Subcutaneous adipose tissue (tissue), 4 donors: ENCODE measurements around the gene MLPH. TPM values are rescaled to one million over a fixed set of nuclear protein-coding genes. Genes with fewer than 3 reads are reported as not detected.

Experiments used
- total RNA-seq, 4 donors: library from RNA; depleted of rRNA; stranded (reverse); fragments of >200 nt; gene quantifications; one replicate each; pipeline ENCODE4 v1.1.0, GENCODE V29; 2016
- TF ChIP-seq, protein P1 (sequence below): fragments of 450-650 bp; IDR thresholded peaks from one replicate; pipeline ENCODE4 v1.5.1; 2016; ENCODE audit warnings: low read depth, mild to moderate bottlenecking, control low read depth, antibody characterized with exemption, moderate library complexity

Gene MLPH, protein sequence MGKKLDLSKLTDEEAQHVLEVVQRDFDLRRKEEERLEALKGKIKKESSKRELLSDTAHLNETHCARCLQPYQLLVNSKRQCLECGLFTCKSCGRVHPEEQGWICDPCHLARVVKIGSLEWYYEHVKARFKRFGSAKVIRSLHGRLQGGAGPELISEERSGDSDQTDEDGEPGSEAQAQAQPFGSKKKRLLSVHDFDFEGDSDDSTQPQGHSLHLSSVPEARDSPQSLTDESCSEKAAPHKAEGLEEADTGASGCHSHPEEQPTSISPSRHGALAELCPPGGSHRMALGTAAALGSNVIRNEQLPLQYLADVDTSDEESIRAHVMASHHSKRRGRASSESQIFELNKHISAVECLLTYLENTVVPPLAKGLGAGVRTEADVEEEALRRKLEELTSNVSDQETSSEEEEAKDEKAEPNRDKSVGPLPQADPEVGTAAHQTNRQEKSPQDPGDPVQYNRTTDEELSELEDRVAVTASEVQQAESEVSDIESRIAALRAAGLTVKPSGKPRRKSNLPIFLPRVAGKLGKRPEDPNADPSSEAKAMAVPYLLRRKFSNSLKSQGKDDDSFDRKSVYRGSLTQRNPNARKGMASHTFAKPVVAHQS
- total RNA-seq, result 10 to 100 TPM in 3 of 4 donors, 1 to 10 TPM in 1; 7.1 to 24.7 (median 16.4) TPM

DNA sequence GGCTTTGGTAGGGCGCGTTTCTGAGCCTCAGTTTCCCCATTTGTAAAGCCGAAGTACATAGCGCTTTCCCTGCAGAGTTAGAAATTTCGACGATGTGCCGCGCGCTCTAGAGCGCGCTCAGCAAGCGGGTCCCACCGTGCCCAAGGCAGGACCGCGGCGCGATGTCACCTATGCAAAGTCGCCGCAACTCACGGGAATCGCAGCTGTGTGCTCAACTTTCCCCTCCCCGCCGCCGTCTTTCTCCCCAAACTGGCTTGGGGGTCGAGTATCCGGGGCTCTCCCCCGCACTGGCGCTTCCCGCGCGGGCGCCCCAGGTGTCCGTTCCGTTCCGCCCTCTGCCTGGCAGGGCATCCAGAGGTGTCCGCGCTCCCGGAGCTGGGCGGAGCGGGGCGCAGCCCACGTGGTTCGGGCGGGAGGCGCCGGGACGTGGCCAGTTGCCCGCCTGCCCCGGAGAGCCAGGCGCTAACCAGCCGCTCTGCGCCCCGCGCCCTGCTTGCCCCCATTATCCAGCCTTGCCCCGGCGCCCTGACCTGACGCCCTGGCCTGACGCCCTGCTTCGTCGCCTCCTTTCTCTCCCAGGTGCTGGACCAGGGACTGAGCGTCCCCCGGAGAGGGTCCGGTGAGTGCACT, at the start of gene MLPH:
Gene MLPH (plus strand): TSS at position 433 of the 630 bp plus-strand sequence. CDS start 6,176 bp downstream, outside the sequence.
- TF ChIP-seq, protein P1, sequence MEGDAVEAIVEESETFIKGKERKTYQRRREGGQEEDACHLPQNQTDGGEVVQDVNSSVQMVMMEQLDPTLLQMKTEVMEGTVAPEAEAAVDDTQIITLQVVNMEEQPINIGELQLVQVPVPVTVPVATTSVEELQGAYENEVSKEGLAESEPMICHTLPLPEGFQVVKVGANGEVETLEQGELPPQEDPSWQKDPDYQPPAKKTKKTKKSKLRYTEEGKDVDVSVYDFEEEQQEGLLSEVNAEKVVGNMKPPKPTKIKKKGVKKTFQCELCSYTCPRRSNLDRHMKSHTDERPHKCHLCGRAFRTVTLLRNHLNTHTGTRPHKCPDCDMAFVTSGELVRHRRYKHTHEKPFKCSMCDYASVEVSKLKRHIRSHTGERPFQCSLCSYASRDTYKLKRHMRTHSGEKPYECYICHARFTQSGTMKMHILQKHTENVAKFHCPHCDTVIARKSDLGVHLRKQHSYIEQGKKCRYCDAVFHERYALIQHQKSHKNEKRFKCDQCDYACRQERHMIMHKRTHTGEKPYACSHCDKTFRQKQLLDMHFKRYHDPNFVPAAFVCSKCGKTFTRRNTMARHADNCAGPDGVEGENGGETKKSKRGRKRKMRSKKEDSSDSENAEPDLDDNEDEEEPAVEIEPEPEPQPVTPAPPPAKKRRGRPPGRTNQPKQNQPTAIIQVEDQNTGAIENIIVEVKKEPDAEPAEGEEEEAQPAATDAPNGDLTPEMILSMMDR, result no peak

DNA sequence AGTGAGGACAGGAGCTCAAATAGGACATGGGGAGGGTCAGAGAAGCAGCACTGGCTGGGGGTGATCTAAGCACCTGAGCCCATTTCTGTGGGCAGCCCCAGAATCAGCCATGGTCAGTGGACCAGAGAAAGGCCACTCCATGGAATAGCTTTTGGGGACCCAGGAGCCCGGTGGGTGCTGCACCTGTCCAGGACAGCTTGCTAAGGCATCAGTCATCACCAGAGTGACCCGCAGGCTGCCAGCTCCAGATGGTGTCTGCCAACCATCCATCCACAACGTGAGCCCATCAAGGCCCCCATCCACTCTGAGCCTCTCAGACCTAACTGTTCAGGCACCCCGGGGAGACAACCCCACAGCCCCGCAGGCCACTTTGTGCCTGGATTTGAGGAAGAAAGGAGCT, 49.5 kb upstream of the MLPH start:
- TF ChIP-seq, protein P1, result no peak

DNA sequence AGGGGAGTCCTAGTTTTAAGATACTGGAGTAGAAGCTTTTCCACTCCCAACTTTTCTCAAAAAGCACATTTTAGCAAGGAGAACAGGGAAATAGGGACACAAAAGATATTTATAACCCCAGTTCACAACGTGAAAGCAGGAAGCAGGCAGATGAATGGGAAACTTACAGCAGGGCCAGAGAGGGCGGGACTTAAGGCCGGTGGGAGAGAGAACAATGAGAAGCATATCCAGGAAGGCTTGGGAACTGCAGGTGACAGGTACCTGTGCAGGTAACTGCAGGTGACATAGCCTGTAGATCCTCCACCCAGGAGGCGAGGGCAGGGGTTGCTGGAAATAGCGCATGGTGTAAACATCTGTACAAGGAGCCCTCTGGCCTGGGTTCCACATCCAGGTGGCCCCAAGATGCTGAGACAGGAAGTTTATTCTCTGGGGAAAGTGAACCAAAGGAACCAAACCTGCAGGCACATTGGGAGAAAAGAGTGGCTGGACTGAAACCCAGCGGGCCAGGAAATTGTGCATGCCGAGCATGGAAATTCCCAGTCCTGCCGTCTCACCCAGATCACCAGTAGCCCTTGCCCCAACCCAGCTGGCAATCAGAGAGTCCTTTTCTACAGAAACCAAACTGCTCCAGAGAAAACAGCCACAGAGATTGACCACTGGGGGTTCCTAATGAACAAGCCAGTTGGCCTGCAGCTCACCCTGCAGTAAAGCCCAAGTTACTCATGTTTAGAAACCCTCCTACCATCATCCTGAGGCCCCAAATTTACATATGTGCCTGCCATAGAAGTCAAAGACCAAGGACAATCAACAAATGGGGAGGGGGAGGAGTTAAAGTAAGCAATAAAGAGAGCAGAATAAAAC, 48.7 kb upstream of the MLPH start:
- TF ChIP-seq, protein P1, result no peak

DNA sequence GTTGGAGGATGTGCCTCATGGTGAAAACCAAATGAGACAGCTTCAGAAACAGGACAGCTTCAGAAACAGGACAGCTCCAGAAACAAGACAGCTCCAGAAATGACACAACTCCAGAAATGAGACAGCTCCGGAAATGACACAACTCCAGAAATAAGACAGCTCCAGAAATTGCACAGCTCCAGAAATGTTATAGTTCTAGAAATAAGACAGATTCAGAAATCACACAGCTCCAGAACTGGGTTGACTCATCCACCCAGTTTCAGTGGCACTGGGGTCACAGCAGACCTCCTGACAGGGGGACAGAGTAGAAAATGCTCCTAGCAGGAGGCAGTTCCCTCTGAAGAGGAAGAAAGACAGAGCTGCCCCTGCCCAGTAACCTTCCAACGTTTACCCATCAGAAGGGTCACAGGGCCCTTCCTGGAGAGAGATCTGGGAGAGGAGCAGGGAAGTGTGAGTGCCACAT, 46.2 kb upstream of the MLPH start:
- TF ChIP-seq, protein P1, result no peak

DNA sequence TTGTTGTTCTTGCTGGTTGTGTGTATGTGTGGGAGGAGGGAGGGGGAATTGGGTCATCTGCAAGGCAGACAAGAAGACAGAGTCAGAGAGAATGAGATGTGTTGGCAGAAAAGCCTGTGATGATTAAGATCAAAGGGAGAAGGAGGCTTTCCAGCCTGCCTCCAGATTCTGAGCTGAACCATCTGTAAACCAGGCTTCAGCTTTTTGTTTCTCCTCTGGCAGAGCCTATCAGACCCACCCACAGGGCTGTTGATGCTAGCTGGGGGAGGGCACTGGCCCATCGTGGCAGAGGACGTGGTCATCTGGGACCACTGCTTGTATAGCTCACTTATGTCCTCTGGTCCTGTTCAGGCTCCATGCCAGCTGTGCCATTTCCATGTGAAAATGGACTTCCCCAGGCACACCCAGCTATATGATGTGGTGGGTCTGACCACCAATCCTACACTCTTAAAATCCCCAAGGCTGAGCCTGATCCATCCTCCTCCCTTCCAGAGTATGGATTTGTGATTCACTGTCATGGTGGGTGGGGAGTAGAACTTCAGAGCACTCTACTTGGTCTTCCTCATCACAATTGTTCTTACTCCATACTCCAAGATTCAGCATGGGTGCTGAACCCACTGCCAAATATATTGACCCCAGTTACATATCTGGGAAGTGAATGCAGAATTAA, 45.3 kb upstream of the MLPH start:
- TF ChIP-seq, protein P1, result no peak

DNA sequence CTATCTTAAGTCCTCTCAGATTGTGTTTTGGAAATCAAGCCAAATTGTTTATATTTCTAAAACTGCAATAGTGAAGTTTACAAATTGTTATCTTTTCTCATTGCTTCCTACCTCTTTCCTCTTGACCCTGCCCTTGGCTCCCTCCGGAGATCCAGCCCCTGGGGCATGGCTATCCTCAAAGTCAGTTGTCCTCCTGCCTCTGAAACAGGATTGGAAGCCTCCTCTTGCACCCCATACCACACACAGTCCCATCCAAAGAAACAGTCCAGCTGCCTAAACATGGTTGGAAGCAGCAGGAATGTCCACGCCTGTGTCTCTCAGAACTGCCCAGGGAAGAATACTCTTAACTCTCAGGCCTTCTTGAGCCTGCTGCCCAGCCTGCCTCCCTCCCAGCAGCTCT, 43.0 kb upstream of the MLPH start:
- TF ChIP-seq, protein P1, result no peak
